ENCODE measurements around the gene GABRG3. TPM values are rescaled to one million over a fixed set of nuclear protein-coding genes. Genes with fewer than 3 reads are reported as not detected.

Gene GABRG3
- total and polyA plus RNA-seq, 2 of the 4 experiments (the other 2 are of a cell fraction), result not detected

- dilution Hi-C loops (cut with HindIII; ENCODE audit: low sequenced_read_pairs, unreplicated experiment), result no loop called here
- CTCF ChIA-PET, result interaction anchor here (0.6 kb wide), 1 partner anchor 14 kb away, joined by 3 read pairs; no protein-coding TSS in a partner anchor
Measured at GRCh38 chr15:27095886-27096624, 125.1 kb downstream of the GABRG3 start.

More at GRCh38 chr15:27095886-27096624, 125.1 kb downstream of the GABRG3 start:
- Histone ChIP-seq H4K8ac (ENCODE audit: low read depth in 2 of 2, low read length in 2 of 2) (no peak overlapping the region), H3K9ac (ENCODE audit: low read depth, low read length) (no peak overlapping the region), H3K56ac (ENCODE audit: extremely low read depth, insufficient read depth, low read length) (no peak overlapping the region), H2BK20ac (ENCODE audit: low read depth, low read length) (no peak overlapping the region), H3K18ac (ENCODE audit: low read depth, low read length) (no peak overlapping the region), H3K23ac (ENCODE audit: low read depth, low read length) (no peak overlapping the region), H2AK5ac (ENCODE audit: low read depth, low read length) (no peak overlapping the region), H2AFZ (replicated peaks; ENCODE audit: low read length, poor library complexity) (no peak overlapping the region), H3K9me3 (ENCODE audit: control insufficient read depth, insufficient read depth, low read length) (peaks cover 25% of the 10 kb centered on the region), H4K91ac (ENCODE audit: insufficient read depth, low read depth, low read length) (no peak overlapping the region), H2AK9ac (replicated peaks; ENCODE audit: low read depth, low read length, poor library complexity) (no peak overlapping the region), H3K4me2 (ENCODE audit: low read depth, low read length) (no peak overlapping the region), H3K79me1 (ENCODE audit: low read depth in 1 of 2, low read length in 2 of 2) (no peaks in the 10 kb centered on the region), H4K20me1 (ENCODE audit: insufficient read depth, low read length) (no peaks in the 10 kb centered on the region), H3K27me3 (ENCODE audit: control insufficient read depth, insufficient read depth, low read length) (no peaks in the 10 kb centered on the region), H3K4me3 (ENCODE audit: insufficient read depth, low read depth, low read length) (no peak overlapping the region), H3K4ac (ENCODE audit: low read depth, low read length) (no peak overlapping the region), H3K4me1 (ENCODE audit: control insufficient read depth, insufficient read depth, low read length) (no peaks in the 10 kb centered on the region), H4K5ac (ENCODE audit: low read depth, low read length) (no peak overlapping the region), H2BK5ac (ENCODE audit: low read depth, low read length, poor library complexity, severe bottlenecking) (no peak overlapping the region), H2BK120ac (ENCODE audit: low read depth, low read length) (no peak overlapping the region), H3K9me1 (ENCODE audit: insufficient read depth, low read length) (no peaks in the 10 kb centered on the region), H3K36me3 (ENCODE audit: control insufficient read depth, insufficient read depth, low read length) (no peaks in the 10 kb centered on the region), H3K27ac (ENCODE audit: insufficient read depth, low read length) (no peak overlapping the region), H3K14ac (replicated peaks; ENCODE audit: low read depth, low read length) (no peak overlapping the region), H2BK15ac (ENCODE audit: low read depth, low read length) (no peak overlapping the region)
- TF ChIP-seq CHD1 (IDR thresholded peaks at IDR 0.05; ENCODE audit: low read depth, low read length), result no peak
- no peak for TF ChIP-seq ELK1 (IDR thresholded peaks at IDR 0.05; ENCODE audit: borderline replicate concordance, low read depth, low read length)
- no peak for TF ChIP-seq MXI1 (IDR thresholded peaks at IDR 0.05; ENCODE audit: borderline replicate concordance, low read depth, low read length)
- no peak for TF ChIP-seq POLR2A (IDR thresholded peaks at IDR 0.05; ENCODE audit: low read depth, low read length)
- TF ChIP-seq MAZ (IDR thresholded peaks at IDR 0.05; ENCODE audit: borderline replicate concordance, low read depth, low read length), result no peak
- no TSS peak for BruUV-seq (replicated peaks)
- in situ Hi-C loops (cut with MboI; ENCODE audit: low sequenced_read_pairs), result no loop called here
- 15% methylated on average over 5 of the region's 8 CpGs; no CpG with 5 or more reads in 1 of the 2 experiments for WGBS, 2 experiments (ENCODE audit: extremely low coverage in 2 of 2, insufficient read length in 1 of 2)
- POLR2A ChIA-PET (ENCODE audit: unreplicated experiment), result no interaction called here
- DNase-seq (no peak), ATAC-seq (ENCODE audit: low read depth) (no peak)
- intact Hi-C loops (cut with micrococcal nuclease), result no loop called here

All from IMR-90 (cell line).